Glutamatergic neuron (in vitro differentiated cells): ENCODE results near the gene CCDC122. TPM values are rescaled to one million over a fixed set of nuclear protein-coding genes. Genes with fewer than 3 reads are reported as not detected.

Source experiments
- DNase-seq: peaks from one replicate; pipeline ENCODE4 v3.0.0; 2022
- H3K27ac Mint-ChIP-seq: one replicate; pipeline ENCODE4 v1.8.0; 2020; ENCODE audit warnings: mild to moderate bottlenecking, mixed read lengths, inconsistent platforms; ENCODE audit not compliant: unreplicated experiment
- H3K27me3 Mint-ChIP-seq: one replicate; pipeline ENCODE4 v1.8.0; 2020; ENCODE audit warnings: mild to moderate bottlenecking, moderate library complexity, mixed read lengths, inconsistent platforms; ENCODE audit not compliant: unreplicated experiment
- H3K36me3 Mint-ChIP-seq: one replicate; pipeline ENCODE4 v1.8.0; 2020; ENCODE audit warnings: mild to moderate bottlenecking, mixed read lengths, inconsistent platforms; ENCODE audit not compliant: unreplicated experiment
- H3K4me1 Mint-ChIP-seq: one replicate; pipeline ENCODE4 v1.8.0; 2020; ENCODE audit warnings: mild to moderate bottlenecking, low read depth, mixed read lengths, inconsistent platforms; ENCODE audit not compliant: unreplicated experiment
- H3K4me3 Mint-ChIP-seq: one replicate; pipeline ENCODE4 v1.8.0; 2020; ENCODE audit warnings: mild to moderate bottlenecking, mixed read lengths, inconsistent platforms; ENCODE audit not compliant: unreplicated experiment
- H3K9me3 Mint-ChIP-seq: one replicate; pipeline ENCODE4 v1.8.0; 2020; ENCODE audit warnings: mild to moderate bottlenecking, moderate library complexity, mixed read lengths, inconsistent platforms; ENCODE audit not compliant: unreplicated experiment
- CTCF ChIP-seq: fragments of 200-600 bp; sonication (generic); IDR thresholded peaks from one replicate; pipeline ENCODE4 v1.5.0; 2021; ENCODE audit not compliant: partially characterized antibody, unreplicated experiment
- total RNA-seq: library from RNA; stranded (reverse); fragmentation: NEBNext Ultra II Directional; extraction: Animal tissue kit (Norgen Biotek cat#: 25700); gene quantifications from one replicate; pipeline ENCODE4 v1.2.1, GENCODE V29; 2021; ENCODE audit not compliant: unreplicated experiment

The CCDC122 gene
- total RNA-seq, 1 donor from 2014 or later = 5.3 TPM

DNA sequence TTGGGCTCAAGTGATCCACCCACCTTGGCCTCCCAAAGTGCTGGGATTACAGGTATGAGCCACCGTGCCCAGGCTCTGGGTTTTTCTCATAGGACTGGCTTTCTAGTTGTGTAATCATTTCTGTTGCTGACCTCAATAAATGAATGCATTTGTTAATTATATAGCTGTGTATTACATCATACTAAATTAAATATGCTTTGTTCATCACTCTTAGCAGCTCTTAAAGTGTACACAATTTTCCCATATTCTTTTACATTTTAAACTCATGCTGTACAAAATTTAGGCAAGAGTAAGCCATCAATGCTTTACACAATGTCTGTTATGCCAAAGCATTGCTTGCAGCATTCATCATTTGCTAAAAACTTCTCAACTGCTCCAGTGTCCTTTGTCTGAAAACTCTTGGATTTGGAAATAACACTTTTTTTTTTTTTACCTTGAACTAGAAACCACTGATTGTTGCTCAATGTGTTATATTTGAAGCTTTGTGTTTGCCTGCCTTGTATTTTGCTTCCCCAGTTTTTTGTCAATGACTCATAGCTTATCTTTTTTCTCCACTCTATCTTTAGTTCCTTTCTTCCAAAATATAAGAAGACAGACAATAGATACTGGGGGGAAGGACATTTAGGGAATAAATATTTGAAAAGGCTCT lies 31.4 kb downstream of the CCDC122 start:
- Mint-ChIP-seq H3K27me3 (peaks cover 2% of the 10 kb centered on the region), H3K36me3 (peaks cover 28% of the 10 kb centered on the region), H3K4me1 (no peaks in the 10 kb centered on the region), H3K27ac (no peak overlapping the region), H3K9me3 (no peaks in the 10 kb centered on the region), H3K4me3 (no peak overlapping the region)
- DNase-seq = no peak
- TF ChIP-seq CTCF = no peak

DNA sequence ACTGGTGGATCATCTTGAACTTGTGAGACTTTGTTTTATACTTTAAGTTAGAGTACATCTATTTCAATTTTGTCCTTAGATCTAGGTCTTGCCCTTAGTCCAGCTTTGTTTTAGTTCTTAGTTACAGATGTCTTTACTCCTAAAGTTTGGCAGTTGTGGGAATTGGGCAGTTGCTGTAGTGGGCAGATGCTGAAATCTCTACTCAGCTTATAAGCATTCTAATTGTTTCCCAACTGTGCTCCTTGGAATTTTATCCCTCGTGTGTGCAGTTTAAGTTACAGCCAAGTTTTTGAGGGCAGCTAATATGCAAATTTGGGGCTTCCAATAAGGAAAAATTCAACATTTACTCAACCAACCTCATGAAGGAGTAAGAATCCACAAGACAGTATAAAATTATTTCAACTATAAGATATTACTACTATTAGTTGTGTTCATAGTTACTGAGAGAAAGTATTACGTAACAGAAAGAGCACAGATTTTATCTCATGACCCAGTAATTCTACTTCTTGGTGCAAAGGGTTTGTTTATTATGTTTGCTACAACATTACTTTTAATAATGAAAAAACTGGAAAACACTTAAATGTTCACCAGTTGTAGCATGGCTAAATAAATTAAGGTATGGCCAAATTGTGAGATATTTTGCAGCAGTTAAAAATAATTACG lies 32.9 kb downstream of the CCDC122 start:
- Mint-ChIP-seq H3K9me3 (no peaks in the 10 kb centered on the region), H3K27ac (no peak overlapping the region), H3K27me3 (peaks cover 2% of the 10 kb centered on the region), H3K4me3 (no peak overlapping the region), H3K36me3 (peaks cover 18% of the 10 kb centered on the region), H3K4me1 (no peaks in the 10 kb centered on the region)
- DNase-seq = no peak
- no peak for TF ChIP-seq CTCF

DNA sequence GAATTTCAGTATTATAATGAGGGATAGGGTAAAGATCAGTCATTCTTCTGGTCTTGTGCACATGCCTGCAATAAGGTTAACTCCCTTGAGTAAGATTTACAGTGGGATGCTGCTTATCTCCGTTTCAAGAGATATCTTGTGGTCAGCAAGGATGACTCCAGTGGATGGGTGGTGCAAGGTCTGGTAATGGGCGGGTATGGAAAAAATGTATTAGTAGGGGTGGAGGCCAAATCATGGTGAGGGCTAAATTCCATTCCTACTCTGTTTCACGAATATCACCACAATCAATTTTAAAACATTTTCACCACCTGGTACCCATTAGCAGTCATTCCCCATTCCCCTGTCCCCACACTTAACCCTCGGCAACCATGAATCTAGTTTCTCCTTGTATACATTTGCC lies 40.6 kb downstream of the CCDC122 start:
- Mint-ChIP-seq H3K36me3 (peaks cover 5% of the 10 kb centered on the region), H3K9me3 (no peaks in the 10 kb centered on the region), H3K27ac (no peak overlapping the region), H3K4me3 (no peak overlapping the region), H3K4me1 (no peaks in the 10 kb centered on the region), H3K27me3 (peaks cover 1% of the 10 kb centered on the region)
- no peak for TF ChIP-seq CTCF
- DNase-seq = no peak

- no peak for DNase-seq
- Mint-ChIP-seq H3K4me1 (no peaks in the 10 kb centered on the region), H3K27me3 (no peaks in the 10 kb centered on the region), H3K9me3 (no peaks in the 10 kb centered on the region), H3K27ac (no peak overlapping the region), H3K36me3 (no peaks in the 10 kb centered on the region), H3K4me3 (no peak overlapping the region)
- no peak for TF ChIP-seq CTCF
These were observed 43.8 kb downstream of the CCDC122 start for GRCh38 chr13:43835701-43836100.

- no peak for DNase-seq
- no peaks in the 10 kb centered on the region for H3K4me1 Mint-ChIP-seq
- TF ChIP-seq CTCF = no peak
- H3K27ac Mint-ChIP-seq = no peak overlapping the region
- no peak overlapping the region for H3K4me3 Mint-ChIP-seq
- peaks cover 1% of the 10 kb centered on the region for H3K27me3 Mint-ChIP-seq
- H3K36me3 Mint-ChIP-seq = no peaks in the 10 kb centered on the region
- H3K9me3 Mint-ChIP-seq = peaks cover 2% of the 10 kb centered on the region
These were observed 48.5 kb downstream of the CCDC122 start for GRCh38 chr13:43831088-43831487.
